ENCODE measurements around the gene AQP11. TPM values are rescaled to one million over a fixed set of nuclear protein-coding genes. Genes with fewer than 3 reads are reported as not detected.
A peak's percentile ranks its signal among the peaks of the same experiment; 100 is the strongest.

Gene AQP11
- total RNA-seq (2022) (11.5 and 12.7 TPM in 2 replicates), Bru-seq, nascent RNA (percentile 73 among the genes with signal in this experiment), BruChase-seq, experiment 1, labeled RNA remaining after a 2-hour chase (percentile 66 among the genes with signal in this experiment), BruChase-seq, experiment 2, labeled RNA remaining after a 6-hour chase (percentile 64 among the genes with signal in this experiment)
- long read RNA-seq, transcript AQP11-201 (3 exons, 2,152 nt) = major isoform, 44 of 52 reads
- long read RNA-seq, partial matches to known transcripts = 0 of 52 reads
- long read RNA-seq, other reads (novel, unspliced or antisense) = 8 of 52 reads

- H3K4me3 ChIP-seq (ENCODE audit: low read depth, low read length) = peak within 1 kb of the TSS; percentile 79
- H3K27ac Mint-ChIP-seq (ENCODE audit: unreplicated experiment) = peak within 1 kb of the TSS; percentile 92
- H3K4me1 Mint-ChIP-seq (ENCODE audit: low read depth, unreplicated experiment) = peaks cover 34% of the 10 kb centered on the region
- CTCF ChIA-PET = interaction anchor here (0.7 to 1.7 kb wide), 9 partner anchors 13 to 440 kb away, joined by 3 to 7 read pairs (median 3); no protein-coding TSS in a partner anchor
- H3K9me3 ChIP-seq = no peaks in the 10 kb centered on the region
- H3K36me3 ChIP-seq (ENCODE audit: control insufficient read depth, insufficient read depth, low read length) = no peaks in the 10 kb centered on the region
- intact Hi-C loops (cut with micrococcal nuclease; ENCODE audit: unreplicated experiment) = loop anchor here (1.0 to 2.0 kb wide), 6 partner anchors 13 to 115 kb away; partner anchors contain the start of genes CLNS1A and PAK1
- POLR2A ChIA-PET = interaction anchor here (0.6 to 1.7 kb wide), 6 partner anchors 13 to 118 kb away, joined by 3 to 11 read pairs (median 5); no protein-coding TSS in a partner anchor
- no peaks in the 10 kb centered on the region for H3K27me3 ChIP-seq (replicated peaks; ENCODE audit: control insufficient read depth, insufficient read depth, low read length)
- H3K9me3 Mint-ChIP-seq (ENCODE audit: unreplicated experiment) = peaks cover 12% of the 10 kb centered on the region
- peak within 1 kb of the TSS; percentile 97 for H3K4me3 Mint-ChIP-seq (ENCODE audit: unreplicated experiment)
- BruUV-seq (replicated peaks) = no TSS peak
- DNase-seq = peak; percentile 98 to 99
- H3K27me3 Mint-ChIP-seq (ENCODE audit: insufficient read depth, unreplicated experiment) = no peaks in the 10 kb centered on the region
- H3K36me3 Mint-ChIP-seq (ENCODE audit: insufficient read depth, unreplicated experiment) = peaks cover 25% of the 10 kb centered on the region
- TF ChIP-seq CTCF (IDR thresholded peaks at IDR 0.05; ENCODE audit: insufficient read depth in 1 of 2, low read depth in 1 of 2, low read length in 1 of 2, severe bottlenecking in 1 of 2, unreplicated experiment in 1 of 2) = no peak
- peaks cover 13% of the 10 kb centered on the region for H3K4me1 ChIP-seq
Measured at GRCh38 chr11:77589521-77590193, at the start of gene AQP11. TSS of gene AQP11 (plus strand) at chr11:77589953. CDS start at chr11:77589993, 40 bp downstream.

GRCh38 chr11:77542296-77542695 lies 47.5 kb upstream of the AQP11 start:
- Mint-ChIP-seq H3K9me3 (ENCODE audit: unreplicated experiment) (no peaks in the 10 kb centered on the region), H3K4me3 (ENCODE audit: unreplicated experiment) (no peak overlapping the region), H3K36me3 (ENCODE audit: insufficient read depth, unreplicated experiment) (no peaks in the 10 kb centered on the region), H3K27ac (ENCODE audit: unreplicated experiment) (no peak overlapping the region), H3K4me1 (ENCODE audit: low read depth, unreplicated experiment) (no peaks in the 10 kb centered on the region), H3K27me3 (ENCODE audit: insufficient read depth, unreplicated experiment) (no peaks in the 10 kb centered on the region)
- BruUV-seq (replicated peaks) = no TSS peak
- no peak for DNase-seq
- no peaks in the 10 kb centered on the region for H3K4me1 ChIP-seq
- CTCF ChIA-PET = interaction anchor here (1.7 kb wide), 1 partner anchor 347 kb away, joined by 6 read pairs; no protein-coding TSS in a partner anchor
- no peaks in the 10 kb centered on the region for H3K27me3 ChIP-seq (replicated peaks; ENCODE audit: control insufficient read depth, insufficient read depth, low read length)
- no peak for TF ChIP-seq CTCF (IDR thresholded peaks at IDR 0.05; ENCODE audit: insufficient read depth in 1 of 2, low read depth in 1 of 2, low read length in 1 of 2, severe bottlenecking in 1 of 2, unreplicated experiment in 1 of 2)
- POLR2A ChIA-PET = no interaction called here
- intact Hi-C loops (cut with micrococcal nuclease; ENCODE audit: unreplicated experiment) = loop anchor here (10.0 kb wide), 1 partner anchor 227 kb away; no protein-coding TSS in a partner anchor
- no peaks in the 10 kb centered on the region for H3K9me3 ChIP-seq
- H3K4me3 ChIP-seq (ENCODE audit: low read depth, low read length) = no peak overlapping the region
- H3K36me3 ChIP-seq (ENCODE audit: control insufficient read depth, insufficient read depth, low read length) = no peaks in the 10 kb centered on the region

Measured in Caco-2 (cell line).